Stomach smooth muscle (tissue), 2 donors: ENCODE results near the gene PCDHA5.
"Not testable (repeated sequence)": the region's sequence is repeated elsewhere in the genome, so short reads cannot be mapped to it uniquely, and the experiment has no call there.

Experiments used
- H3K27ac ChIP-seq: one replicate; pipeline ENCODE4 v1.7.0; 2013; ENCODE audit warnings: mild to moderate bottlenecking, low read length, inconsistent platforms
- H3K27me3 ChIP-seq, 2 donors: one replicate each; pipeline ENCODE4 v1.7.0; 2013; ENCODE audit warnings: low read length in 2 of 2; ENCODE audit not compliant: insufficient read depth in 2 of 2, control insufficient read depth in 1 of 2
- H3K36me3 ChIP-seq, 2 donors: one replicate each; pipeline ENCODE4 v1.7.0; 2013; ENCODE audit warnings: low read length in 2 of 2; ENCODE audit not compliant: control insufficient read depth in 2 of 2, insufficient read depth in 2 of 2
- H3K4me1 ChIP-seq: one replicate; pipeline ENCODE4 v1.7.0; 2013; ENCODE audit warnings: low read length; ENCODE audit not compliant: control insufficient read depth, insufficient read depth
- H3K4me3 ChIP-seq, 2 donors: one replicate each; pipeline ENCODE4 v1.7.0; 2013; ENCODE audit warnings: low read length in 2 of 2
- H3K9ac ChIP-seq, 2 donors: one replicate each; pipeline ENCODE4 v1.7.0; 2013; ENCODE audit warnings: low read length in 2 of 2, mild to moderate bottlenecking in 1 of 2
- H3K9me3 ChIP-seq, 2 donors: one replicate each; pipeline ENCODE4 v1.7.0; 2013; ENCODE audit warnings: low read length in 2 of 2; ENCODE audit not compliant: control insufficient read depth in 2 of 2
- donor health status: healthy.
- donor health status: Pancreatic carcinoma.

PCDHA5 gene

DNA sequence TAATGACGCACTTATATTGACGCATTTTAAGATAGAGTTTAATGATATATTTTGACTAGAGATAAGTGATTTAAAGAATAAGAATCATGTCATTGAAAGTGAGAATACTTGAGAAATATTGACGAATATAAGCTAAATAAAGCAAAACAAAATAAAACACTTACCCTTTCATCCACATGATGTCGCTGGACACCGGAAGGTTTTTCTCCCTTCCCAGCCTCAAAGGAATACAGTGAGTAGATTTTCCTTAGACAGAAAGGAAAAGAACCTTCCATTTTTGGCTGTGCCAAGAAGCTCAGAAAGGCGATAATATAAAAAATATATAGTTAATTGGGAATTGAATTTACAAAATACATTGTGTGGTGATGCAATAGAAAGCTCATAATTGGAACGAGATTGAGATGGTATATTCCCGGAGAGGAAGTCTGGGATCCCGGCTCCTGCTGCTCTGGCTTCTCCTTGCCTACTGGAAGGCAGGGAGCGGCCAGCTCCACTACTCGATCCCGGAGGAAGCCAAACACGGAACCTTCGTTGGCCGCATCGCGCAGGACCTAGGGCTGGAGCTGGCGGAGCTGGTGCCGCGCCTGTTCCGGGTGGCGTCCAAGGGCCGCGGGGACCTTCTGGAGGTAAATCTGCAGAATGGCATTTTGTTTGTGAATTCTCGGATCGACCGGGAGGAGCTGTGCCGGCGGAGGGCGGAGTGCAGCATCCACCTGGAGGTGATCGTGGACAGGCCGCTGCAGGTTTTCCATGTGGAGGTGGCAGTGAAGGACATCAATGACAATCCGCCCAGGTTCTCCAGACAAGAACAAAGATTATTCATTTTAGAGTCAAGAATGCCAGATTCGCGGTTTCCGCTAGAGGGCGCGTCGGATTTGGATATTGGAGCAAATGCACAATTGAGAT lies at the start of gene PCDHA5:
PCDHA5 (plus strand) TSS at position 239 of the 906 bp plus-strand sequence.
- Histone ChIP-seq H3K36me3 (no peaks in the 10 kb centered on the region), H3K4me3 (no peak within 1 kb of the TSS), H3K4me1 (no peaks in the 10 kb centered on the region), H3K9me3 (peaks cover 0 to 13% of the 10 kb centered on the region in 2 donors), H3K27ac (no peak within 1 kb of the TSS), H3K27me3 (peaks cover 9 to 13% of the 10 kb centered on the region in 2 donors), H3K9ac (no peak within 1 kb of the TSS)

DNA sequence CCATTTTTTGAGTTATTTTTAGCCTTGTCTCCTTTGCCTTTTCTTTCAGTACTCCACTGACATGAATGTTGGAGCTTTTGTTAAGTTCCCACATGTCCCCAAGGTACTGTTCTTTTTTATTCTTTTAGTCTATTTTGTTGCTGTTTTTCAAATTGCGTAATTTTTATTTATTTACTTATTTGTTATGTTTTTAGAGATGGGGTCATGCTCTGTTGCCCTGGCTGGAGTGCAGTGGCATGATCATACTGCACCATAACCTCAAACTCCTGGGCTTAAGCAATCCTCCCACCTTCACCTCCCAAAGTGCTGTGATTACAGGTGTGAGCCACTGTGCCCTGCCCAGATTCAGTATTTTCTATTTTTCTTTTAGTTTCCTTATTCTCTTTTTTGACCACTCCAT lies 40.9 kb upstream of the PCDHA5 start:
- H3K27ac ChIP-seq: no peak overlapping the region
- H3K9ac ChIP-seq: no peak overlapping the region
- H3K4me1 ChIP-seq: no peaks in the 10 kb centered on the region
- peaks cover 8 to 21% of the 10 kb centered on the region in 2 donors for H3K9me3 ChIP-seq
- H3K4me3 ChIP-seq: no peak overlapping the region
- peaks cover 0 to 2% of the 10 kb centered on the region in 2 donors for H3K27me3 ChIP-seq
- H3K36me3 ChIP-seq: no peaks in the 10 kb centered on the region

GRCh38 chr5:140785905-140786686 lies 35.3 kb upstream of the PCDHA5 start, which contains the start of gene PCDHA1:
PCDHA1 (plus strand) TSS chr5:140786140.
- Histone ChIP-seq H3K27me3 (peaks cover 13 to 22% of the 10 kb centered on the region in 2 donors), H3K4me3 (no peak within 1 kb of the TSS), H3K27ac (no peak within 1 kb of the TSS), H3K9me3 (peaks cover 23 to 24% of the 10 kb centered on the region in 2 donors), H3K9ac (no peak within 1 kb of the TSS), H3K36me3 (no peaks in the 10 kb centered on the region), H3K4me1 (no peaks in the 10 kb centered on the region)

GRCh38 chr5:140787422-140787821 lies 34.0 kb upstream of the PCDHA5 start:
- not testable (repeated sequence) for H3K27ac ChIP-seq, H3K9ac ChIP-seq, H3K4me1 ChIP-seq, H3K4me3 ChIP-seq, H3K36me3 ChIP-seq
- peaks cover 13 to 22% of the 10 kb centered on the region in 2 donors for H3K27me3 ChIP-seq
- peaks cover 20% of the 10 kb centered on the region in 2 donors for H3K9me3 ChIP-seq

DNA sequence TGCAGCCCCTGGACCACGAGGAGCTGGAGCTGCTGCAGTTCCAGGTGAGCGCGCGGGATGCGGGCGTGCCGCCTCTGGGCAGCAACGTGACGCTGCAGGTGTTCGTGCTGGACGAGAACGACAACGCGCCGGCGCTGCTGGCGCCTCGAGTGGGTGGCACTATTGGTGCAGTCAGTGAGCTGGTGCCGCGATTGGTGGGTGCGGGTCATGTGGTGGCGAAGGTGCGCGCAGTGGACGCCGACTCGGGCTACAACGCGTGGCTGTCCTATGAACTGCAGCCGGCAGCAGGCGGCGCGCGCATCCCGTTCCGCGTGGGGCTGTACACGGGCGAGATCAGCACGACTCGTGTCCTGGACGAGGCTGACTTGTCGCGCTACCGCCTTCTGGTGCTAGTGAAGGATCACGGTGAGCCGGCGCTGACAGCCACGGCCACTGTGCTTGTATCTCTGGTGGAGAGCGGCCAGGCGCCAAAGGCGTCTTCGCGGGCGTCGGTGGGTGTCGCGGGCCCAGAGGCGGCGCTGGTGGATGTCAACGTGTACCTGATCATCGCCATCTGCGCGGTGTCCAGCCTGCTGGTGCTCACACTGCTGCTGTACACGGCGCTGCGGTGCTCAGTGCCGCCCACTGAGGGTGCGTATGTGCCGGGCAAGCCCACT lies 33.4 kb upstream of the PCDHA5 start:
- Histone ChIP-seq H3K9me3 (peaks cover 20 to 21% of the 10 kb centered on the region in 2 donors), H3K27me3 (peaks cover 12 to 22% of the 10 kb centered on the region in 2 donors)
- not testable (repeated sequence) for H3K36me3 ChIP-seq, H3K4me1 ChIP-seq, H3K4me3 ChIP-seq, H3K9ac ChIP-seq, H3K27ac ChIP-seq

DNA sequence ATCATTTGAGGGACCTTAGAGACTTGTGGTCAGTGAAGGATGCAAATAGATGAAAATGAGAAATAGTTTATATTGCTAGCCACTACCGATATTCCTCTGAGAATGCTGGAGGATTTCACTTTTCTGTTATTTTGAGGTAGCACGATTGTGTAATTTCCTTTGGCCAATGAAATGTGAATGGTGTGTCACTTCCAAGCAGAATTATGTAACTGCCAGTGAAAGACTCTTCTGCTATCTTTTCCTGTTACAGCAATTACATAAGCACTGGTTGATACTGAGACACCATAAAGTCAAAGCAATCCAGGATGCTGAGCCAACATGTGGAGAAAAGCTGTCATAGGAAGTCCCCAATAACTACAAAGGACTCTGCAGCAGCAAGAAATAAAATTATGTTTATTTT lies 30.3 kb upstream of the PCDHA5 start:
- Histone ChIP-seq H3K36me3 (no peaks in the 10 kb centered on the region), H3K9me3 (peaks cover 21 to 29% of the 10 kb centered on the region in 2 donors), H3K27ac (no peak overlapping the region), H3K9ac (no peak overlapping the region), H3K4me3 (no peak overlapping the region), H3K27me3 (peaks cover 11 to 40% of the 10 kb centered on the region in 2 donors), H3K4me1 (no peaks in the 10 kb centered on the region)

DNA sequence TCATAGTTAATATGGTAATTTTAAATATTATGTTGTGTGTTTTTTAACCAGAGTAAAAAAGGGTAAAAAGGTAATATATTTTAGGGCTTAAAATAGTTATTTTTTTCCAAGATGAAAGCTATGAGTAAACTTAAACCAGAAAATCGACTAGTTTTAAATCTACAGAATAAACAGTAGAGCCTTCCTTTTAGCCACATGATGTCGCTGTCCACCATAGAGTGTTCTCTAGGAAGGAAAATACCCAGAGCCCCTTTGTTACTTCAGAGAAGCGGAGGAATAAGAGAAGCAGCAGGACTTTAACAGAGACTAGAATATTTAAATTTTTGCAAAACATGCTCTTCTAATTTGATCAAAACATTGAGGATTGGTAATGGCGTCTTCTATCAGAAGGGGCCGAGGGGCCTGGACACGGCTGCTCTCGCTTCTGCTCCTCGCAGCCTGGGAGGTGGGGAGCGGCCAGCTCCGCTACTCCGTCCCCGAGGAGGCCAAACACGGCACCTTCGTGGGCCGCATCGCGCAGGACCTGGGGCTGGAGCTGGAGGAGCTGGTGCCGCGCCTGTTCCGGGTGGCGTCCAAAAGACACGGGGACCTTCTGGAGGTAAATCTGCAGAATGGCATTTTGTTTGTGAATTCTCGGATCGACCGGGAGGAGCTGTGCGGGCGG lies 26.7 kb upstream of the PCDHA5 start, which contains the start of gene PCDHA2:
PCDHA2 (plus strand) TSS at position 258 of the 664 bp plus-strand sequence.
- H3K9me3 ChIP-seq: peaks cover 14 to 19% of the 10 kb centered on the region in 2 donors

GRCh38 chr5:140795259-140795641 lies 26.2 kb upstream of the PCDHA5 start:
- peaks cover 14 to 19% of the 10 kb centered on the region in 2 donors for H3K9me3 ChIP-seq
- H3K36me3 ChIP-seq: no peaks in the 10 kb centered on the region
- H3K4me3 ChIP-seq: no peak overlapping the region
- no peaks in the 10 kb centered on the region for H3K4me1 ChIP-seq
- H3K27ac ChIP-seq: no peak overlapping the region
- peaks cover 3 to 25% of the 10 kb centered on the region in 2 donors for H3K27me3 ChIP-seq
- H3K9ac ChIP-seq: no peak overlapping the region

More for the DNA sequence above, 26.7 kb upstream of the PCDHA5 start, which contains the start of gene PCDHA2:
- Histone ChIP-seq H3K4me1 (no peaks in the 10 kb centered on the region), H3K9ac (no peak within 1 kb of the TSS), H3K27me3 (peaks cover 3 to 25% of the 10 kb centered on the region in 2 donors), H3K27ac (no peak within 1 kb of the TSS), H3K36me3 (no peaks in the 10 kb centered on the region), H3K4me3 (no peak within 1 kb of the TSS)

DNA sequence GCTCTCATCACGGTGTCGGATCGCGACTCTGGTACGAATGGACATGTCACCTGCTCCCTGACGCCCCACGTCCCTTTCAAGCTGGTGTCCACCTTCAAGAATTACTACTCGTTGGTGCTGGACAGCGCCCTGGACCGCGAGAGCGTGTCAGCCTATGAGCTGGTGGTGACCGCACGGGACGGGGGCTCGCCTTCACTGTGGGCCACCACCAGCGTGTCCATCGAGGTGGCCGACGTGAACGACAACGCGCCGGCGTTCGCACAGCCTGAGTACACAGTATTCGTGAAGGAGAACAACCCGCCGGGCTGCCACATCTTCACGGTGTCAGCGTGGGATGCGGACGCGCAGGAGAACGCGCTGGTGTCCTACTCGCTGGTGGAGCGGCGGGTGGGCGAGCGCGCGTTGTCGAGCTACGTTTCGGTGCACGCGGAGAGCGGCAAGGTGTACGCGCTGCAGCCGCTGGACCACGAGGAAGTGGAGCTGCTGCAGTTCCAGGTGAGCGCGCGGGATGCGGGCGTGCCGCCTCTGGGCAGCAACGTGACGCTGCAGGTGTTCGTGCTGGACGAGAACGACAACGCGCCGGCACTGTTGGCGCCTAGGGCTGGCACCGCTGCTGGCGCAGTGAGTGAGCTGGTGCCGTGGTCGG lies 25.2 kb upstream of the PCDHA5 start:
- H3K4me3 ChIP-seq, H3K27ac ChIP-seq, H3K4me1 ChIP-seq, H3K9ac ChIP-seq, H3K36me3 ChIP-seq: not testable (repeated sequence)
- Histone ChIP-seq H3K27me3 (peaks cover 3 to 25% of the 10 kb centered on the region in 2 donors), H3K9me3 (peaks cover 10 to 19% of the 10 kb centered on the region in 2 donors)
